GM18526 (cell line): Measurements from ENCODE around the gene EZH2.

Experiments used
- POLR2A ChIP-seq: IDR thresholded peaks from 3 replicates; pipeline ENCODE4 v1.6.1; 2011; ENCODE audit not compliant: insufficient read length; ENCODE audit errors: extremely low read depth

Gene EZH2

GRCh38 chr7:148787571-148788295, 96.4 kb downstream of the EZH2 start:
- TF ChIP-seq POLR2A, result no peak

GRCh38 chr7:148783801-148784527, 100.1 kb downstream of the EZH2 start:
- TF ChIP-seq POLR2A, result no peak

- no peak for TF ChIP-seq POLR2A
These were observed 101.2 kb downstream of the EZH2 start for GRCh38 chr7:148782757-148783456.

- no peak for TF ChIP-seq POLR2A
These were observed 109.6 kb downstream of the EZH2 start for GRCh38 chr7:148774471-148774870.

- TF ChIP-seq POLR2A, result no peak
These were observed 110.8 kb downstream of the EZH2 start for GRCh38 chr7:148773334-148773733.

GRCh38 chr7:148772297-148773089, 111.6 kb downstream of the EZH2 start:
- TF ChIP-seq POLR2A, result no peak

GRCh38 chr7:148770004-148770403, 114.1 kb downstream of the EZH2 start:
- no peak for TF ChIP-seq POLR2A

GRCh38 chr7:148763622-148764021, 120.5 kb downstream of the EZH2 start:
- no peak for TF ChIP-seq POLR2A

GRCh38 chr7:148761499-148762278, 122.4 kb downstream of the EZH2 start:
- no peak for TF ChIP-seq POLR2A
